WERI-Rb-1 (cell line): ENCODE data around the gene CD46.

Source experiments
- DNase-seq: peaks from one replicate; pipeline ENCODE4 v3.0.0-alpha.2; 2020
- H3K27ac ChIP-seq: fragments of 250-450 bp; sonication (Bioruptor Pico); 2 replicates; pipeline ENCODE4 v1.5.1; 2020; ENCODE audit warnings: mild to moderate bottlenecking, moderate library complexity
- H3K27me3 ChIP-seq: fragments of 250-450 bp; sonication (Bioruptor Pico); 2 replicates; pipeline ENCODE4 v1.5.1; 2021; ENCODE audit warnings: mild to moderate bottlenecking, low read depth, moderate library complexity; ENCODE audit not compliant: insufficient read depth, severe bottlenecking
- H3K36me3 ChIP-seq: fragments of 250-450 bp; sonication (Bioruptor Pico); 2 replicates; pipeline ENCODE4 v1.5.1; 2020; ENCODE audit warnings: mild to moderate bottlenecking, moderate library complexity
- H3K4me3 ChIP-seq: 2 replicates; pipeline ENCODE4 v1.5.1; 2011; ENCODE audit warnings: low read depth, mild to moderate bottlenecking, control low read depth, low read length
- H3K9me3 ChIP-seq: fragments of 250-450 bp; sonication (Bioruptor Pico); 2 replicates; pipeline ENCODE4 v1.5.1; 2021; ENCODE audit warnings: mild to moderate bottlenecking, moderate library complexity; ENCODE audit not compliant: severe bottlenecking
- TF ChIP-seq, protein P1 (sequence below): IDR thresholded peaks from 2 replicates; pipeline ENCODE4 v1.5.1; 2011; ENCODE audit warnings: low read depth, mild to moderate bottlenecking, control low read depth, inconsistent platforms, low read length

CD46 gene

DNA sequence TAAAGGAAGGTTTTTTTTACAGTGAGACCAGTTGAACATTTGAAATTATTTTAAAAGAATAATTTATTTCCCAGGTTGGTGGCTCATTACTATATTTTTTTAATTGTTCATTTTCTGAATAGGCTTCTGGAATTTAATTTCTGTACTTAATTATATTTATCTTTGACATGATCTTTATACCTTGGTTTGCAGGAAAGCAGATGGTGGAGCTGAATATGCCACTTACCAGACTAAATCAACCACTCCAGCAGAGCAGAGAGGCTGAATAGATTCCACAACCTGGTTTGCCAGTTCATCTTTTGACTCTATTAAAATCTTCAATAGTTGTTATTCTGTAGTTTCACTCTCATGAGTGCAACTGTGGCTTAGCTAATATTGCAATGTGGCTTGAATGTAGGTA lies 41.5 kb downstream of the CD46 start:
- DNase-seq, result no peak
- Histone ChIP-seq H3K36me3 (peaks cover 19% of the 10 kb centered on the region), H3K4me3 (no peak overlapping the region), H3K27me3 (no peaks in the 10 kb centered on the region), H3K9me3 (no peaks in the 10 kb centered on the region), H3K27ac (no peak overlapping the region)
- TF ChIP-seq, protein P1, sequence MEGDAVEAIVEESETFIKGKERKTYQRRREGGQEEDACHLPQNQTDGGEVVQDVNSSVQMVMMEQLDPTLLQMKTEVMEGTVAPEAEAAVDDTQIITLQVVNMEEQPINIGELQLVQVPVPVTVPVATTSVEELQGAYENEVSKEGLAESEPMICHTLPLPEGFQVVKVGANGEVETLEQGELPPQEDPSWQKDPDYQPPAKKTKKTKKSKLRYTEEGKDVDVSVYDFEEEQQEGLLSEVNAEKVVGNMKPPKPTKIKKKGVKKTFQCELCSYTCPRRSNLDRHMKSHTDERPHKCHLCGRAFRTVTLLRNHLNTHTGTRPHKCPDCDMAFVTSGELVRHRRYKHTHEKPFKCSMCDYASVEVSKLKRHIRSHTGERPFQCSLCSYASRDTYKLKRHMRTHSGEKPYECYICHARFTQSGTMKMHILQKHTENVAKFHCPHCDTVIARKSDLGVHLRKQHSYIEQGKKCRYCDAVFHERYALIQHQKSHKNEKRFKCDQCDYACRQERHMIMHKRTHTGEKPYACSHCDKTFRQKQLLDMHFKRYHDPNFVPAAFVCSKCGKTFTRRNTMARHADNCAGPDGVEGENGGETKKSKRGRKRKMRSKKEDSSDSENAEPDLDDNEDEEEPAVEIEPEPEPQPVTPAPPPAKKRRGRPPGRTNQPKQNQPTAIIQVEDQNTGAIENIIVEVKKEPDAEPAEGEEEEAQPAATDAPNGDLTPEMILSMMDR, result no peak

DNA sequence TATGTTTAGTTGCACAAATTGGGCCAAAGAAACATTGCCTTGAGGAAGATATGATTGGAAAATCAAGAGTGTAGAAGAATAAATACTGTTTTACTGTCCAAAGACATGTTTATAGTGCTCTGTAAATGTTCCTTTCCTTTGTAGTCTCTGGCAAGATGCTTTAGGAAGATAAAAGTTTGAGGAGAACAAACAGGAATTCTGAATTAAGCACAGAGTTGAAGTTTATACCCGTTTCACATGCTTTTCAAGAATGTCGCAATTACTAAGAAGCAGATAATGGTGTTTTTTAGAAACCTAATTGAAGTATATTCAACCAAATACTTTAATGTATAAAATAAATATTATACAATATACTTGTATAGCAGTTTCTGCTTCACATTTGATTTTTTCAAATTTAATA lies 43.0 kb downstream of the CD46 start:
- H3K36me3 ChIP-seq, result peaks cover 16% of the 10 kb centered on the region
- TF ChIP-seq, protein P1, result no peak

DNA sequence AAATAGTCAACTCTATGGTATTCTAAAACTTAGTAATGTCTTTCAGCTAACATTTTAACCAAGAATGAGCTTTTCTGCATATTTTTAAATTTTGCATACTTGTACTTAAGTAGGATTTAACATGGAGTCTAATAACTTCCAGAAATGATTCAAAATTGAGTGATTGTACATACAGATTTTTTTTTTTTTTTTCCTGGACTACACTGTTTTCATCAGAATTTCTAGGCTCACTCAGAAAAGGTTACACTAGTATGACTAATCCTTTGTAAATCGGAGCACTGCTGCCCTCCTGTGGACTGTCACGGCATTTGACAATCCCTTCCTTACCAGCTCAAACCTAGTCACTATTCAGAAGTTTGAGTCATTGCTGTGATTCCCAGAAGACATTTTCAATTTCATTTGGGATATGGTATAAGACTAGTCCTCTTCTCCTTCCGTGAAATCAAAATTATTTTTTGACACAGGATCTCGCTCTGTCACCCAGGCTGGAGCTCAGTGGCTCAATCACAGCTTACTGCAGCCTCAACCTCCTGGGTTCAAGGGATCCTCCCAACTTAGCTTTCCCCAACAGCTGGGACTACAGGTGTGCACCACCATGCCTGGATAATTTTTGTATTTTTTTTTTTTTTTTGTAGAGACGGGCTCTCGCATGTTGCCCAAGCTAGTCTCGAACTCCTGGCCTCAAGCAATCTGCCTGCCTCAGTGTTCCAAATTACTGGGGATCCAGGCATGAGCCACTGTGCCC lies 45.5 kb downstream of the CD46 start:
- Histone ChIP-seq H3K36me3 (peaks cover 18% of the 10 kb centered on the region), H3K9me3 (no peaks in the 10 kb centered on the region), H3K4me3 (no peak overlapping the region), H3K27ac (no peak overlapping the region), H3K27me3 (no peaks in the 10 kb centered on the region)
- TF ChIP-seq, protein P1, result peak; percentile 97
- peak; percentile 96 for DNase-seq

More for the DNA sequence above, 43.0 kb downstream of the CD46 start:
- Histone ChIP-seq H3K4me3 (no peak overlapping the region), H3K27me3 (no peaks in the 10 kb centered on the region), H3K9me3 (no peaks in the 10 kb centered on the region), H3K27ac (no peak overlapping the region)
- DNase-seq, result no peak

DNA sequence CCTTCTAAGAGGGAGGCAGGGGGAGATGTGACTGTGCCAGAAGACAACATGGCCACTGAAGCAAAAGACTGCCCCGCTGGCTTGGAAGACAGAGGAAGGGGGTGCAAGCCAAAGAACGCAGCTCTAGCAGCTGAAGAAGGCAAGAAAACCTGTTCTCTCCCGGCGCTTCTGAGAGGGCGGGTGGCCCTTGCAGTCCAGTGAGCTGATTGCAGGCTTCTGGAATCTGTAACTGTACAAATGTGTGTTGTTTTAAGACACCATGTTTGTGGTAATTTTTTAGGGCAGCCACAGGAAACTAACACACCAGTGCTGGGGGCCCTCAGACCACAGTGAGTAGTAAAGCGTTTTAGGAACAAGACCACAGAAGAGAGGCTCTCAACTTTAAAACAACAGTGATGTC lies 47.0 kb downstream of the CD46 start:
- peak; percentile 57 for DNase-seq
- Histone ChIP-seq H3K4me3 (no peak overlapping the region), H3K36me3 (peaks cover 21% of the 10 kb centered on the region), H3K27me3 (no peaks in the 10 kb centered on the region), H3K9me3 (no peaks in the 10 kb centered on the region), H3K27ac (no peak overlapping the region)
- TF ChIP-seq, protein P1, result no peak

DNA sequence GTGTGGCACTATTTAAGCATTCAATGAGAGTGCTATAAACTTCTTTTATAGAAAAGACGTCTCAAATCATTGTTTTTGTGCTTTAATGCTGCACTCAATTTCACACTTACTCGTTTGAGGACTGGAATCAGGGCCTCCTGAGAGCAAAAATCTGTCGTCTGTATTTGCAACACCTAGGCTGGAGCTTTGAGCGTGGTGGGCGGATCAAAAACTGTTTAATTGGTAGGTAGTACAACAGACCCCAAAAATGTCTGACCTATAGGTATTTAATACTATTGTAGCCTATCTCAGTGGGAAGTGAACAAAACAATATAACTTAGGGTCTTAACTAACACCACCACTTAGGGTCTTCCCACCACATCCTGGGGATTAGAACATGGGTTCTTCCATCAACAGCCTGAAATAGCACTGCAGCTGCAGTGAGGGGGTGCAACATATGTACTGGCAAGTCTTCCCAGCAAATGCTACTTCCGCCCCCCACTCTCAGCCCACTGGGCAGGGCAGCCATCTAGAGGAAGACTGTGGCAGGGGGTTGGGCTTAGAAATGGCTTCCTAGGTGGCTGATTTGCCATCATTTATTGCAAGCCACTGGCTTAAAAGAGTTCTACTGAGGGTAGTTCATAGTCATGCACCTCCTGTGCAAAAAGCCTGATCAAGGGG lies 48.3 kb downstream of the CD46 start:
- no peaks in the 10 kb centered on the region for H3K27me3 ChIP-seq
- H3K36me3 ChIP-seq, result peaks cover 20% of the 10 kb centered on the region
- peak; percentile 47 for DNase-seq
- no peak overlapping the region for H3K4me3 ChIP-seq
- H3K9me3 ChIP-seq, result no peaks in the 10 kb centered on the region
- no peak overlapping the region for H3K27ac ChIP-seq
- TF ChIP-seq, protein P1, result no peak

DNA sequence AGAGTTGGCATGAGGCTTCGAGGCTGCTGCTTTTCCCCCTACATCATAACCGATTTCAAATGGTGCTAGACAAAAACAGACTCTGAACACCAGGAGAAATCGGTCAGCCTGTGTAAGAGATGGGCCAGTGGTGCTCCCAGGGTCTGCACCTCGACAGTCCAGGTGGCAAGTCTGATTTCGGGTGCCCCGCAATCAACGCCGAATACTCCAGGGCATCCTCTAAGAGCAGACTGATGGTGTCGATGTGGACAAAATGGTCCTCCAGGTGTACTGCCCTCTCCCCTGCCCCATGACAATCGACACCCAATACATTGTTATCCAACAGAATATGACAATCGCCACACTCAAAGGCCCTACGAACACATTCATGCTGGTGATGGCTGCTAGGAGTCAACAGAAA lies 50.0 kb downstream of the CD46 start:
- DNase-seq, result peak; percentile 13
- no peak overlapping the region for H3K27ac ChIP-seq

More for the DNA sequence above, 50.0 kb downstream of the CD46 start:
- no peaks in the 10 kb centered on the region for H3K27me3 ChIP-seq
- H3K36me3 ChIP-seq, result peaks cover 30% of the 10 kb centered on the region
- TF ChIP-seq, protein P1, result no peak
- H3K9me3 ChIP-seq, result no peaks in the 10 kb centered on the region
- no peak overlapping the region for H3K4me3 ChIP-seq
